Measurements from ENCODE around the gene SBNO2.
"Not testable (repeated sequence)": the region's sequence is repeated elsewhere in the genome, so short reads cannot be mapped to it uniquely, and the experiment has no call there.

The SBNO2 gene

GRCh38 chr19:1134431-1134830 is 39.6 kb downstream of the SBNO2 start:
- DNase-seq (ENCODE audit: low spot score) = no peak

- DNase-seq (ENCODE audit: low spot score) = no peak
Observed at GRCh38 chr19:1133471-1133929, 40.6 kb downstream of the SBNO2 start.

- DNase-seq (ENCODE audit: low spot score) = no peak
Observed at GRCh38 chr19:1132552-1133383, 41.3 kb downstream of the SBNO2 start.

GRCh38 chr19:1131718-1132551 is 42.1 kb downstream of the SBNO2 start:
- DNase-seq (ENCODE audit: low spot score) = no peak

GRCh38 chr19:1130771-1131717 is 43.0 kb downstream of the SBNO2 start:
- no peak for DNase-seq (ENCODE audit: low spot score)

- DNase-seq (ENCODE audit: low spot score) = no peak
Observed at GRCh38 chr19:1129535-1129934, 44.5 kb downstream of the SBNO2 start.

GRCh38 chr19:1129084-1129483 is 45.0 kb downstream of the SBNO2 start:
- not testable (repeated sequence) for DNase-seq (ENCODE audit: low spot score)

GRCh38 chr19:1128106-1128505 is 46.0 kb downstream of the SBNO2 start:
- peak; percentile 23 for DNase-seq (ENCODE audit: low spot score)

- no peak for DNase-seq (ENCODE audit: low spot score)
Observed at GRCh38 chr19:1126984-1127760, 46.9 kb downstream of the SBNO2 start.

GRCh38 chr19:1125601-1126467 is 48.2 kb downstream of the SBNO2 start:
- DNase-seq (ENCODE audit: low spot score) = no peak

- no peak for DNase-seq (ENCODE audit: low spot score)
Observed at GRCh38 chr19:1123885-1124677, 50.0 kb downstream of the SBNO2 start.

- DNase-seq (ENCODE audit: low spot score) = no peak
Observed at GRCh38 chr19:1123381-1123780, 50.7 kb downstream of the SBNO2 start.

- peak; percentile 64 for DNase-seq (ENCODE audit: low spot score)
Observed at GRCh38 chr19:1122972-1123363, 51.1 kb downstream of the SBNO2 start.

GRCh38 chr19:1122021-1122971 is 51.8 kb downstream of the SBNO2 start:
- DNase-seq (ENCODE audit: low spot score) = no peak

GRCh38 chr19:1121395-1121794 is 52.7 kb downstream of the SBNO2 start:
- DNase-seq (ENCODE audit: low spot score) = no peak

GRCh38 chr19:1119475-1120217 is 54.4 kb downstream of the SBNO2 start:
- no peak for DNase-seq (ENCODE audit: low spot score)

GRCh38 chr19:1118999-1119398 is 55.1 kb downstream of the SBNO2 start:
- no peak for DNase-seq (ENCODE audit: low spot score)

Data from hematopoietic multipotent progenitor cell treated with erythropoietin and hydrocortisone succinate and interleukin-3 and kit ligand, for 15 days (in vitro differentiated cells).